ENCODE data around the gene TSPAN9.

The TSPAN9 gene

GRCh38 chr12:3316776-3317480 lies 239.7 kb downstream of the TSPAN9 start:
- no peak for DNase-seq (ENCODE audit: low spot score)

- DNase-seq (ENCODE audit: low spot score), result no peak
Observed at GRCh38 chr12:3317481-3317815, 240.3 kb downstream of the TSPAN9 start.

GRCh38 chr12:3317841-3318501 lies 240.8 kb downstream of the TSPAN9 start:
- DNase-seq (ENCODE audit: low spot score), result no peak

- no peak for DNase-seq (ENCODE audit: low spot score)
Observed at GRCh38 chr12:3319723-3320492, 242.7 kb downstream of the TSPAN9 start.

GRCh38 chr12:3320881-3321509 lies 243.8 kb downstream of the TSPAN9 start:
- no peak for DNase-seq (ENCODE audit: low spot score)

- no peak for DNase-seq (ENCODE audit: low spot score)
Observed at GRCh38 chr12:3321881-3322280, 244.7 kb downstream of the TSPAN9 start.

- DNase-seq (ENCODE audit: low spot score), result no peak
Observed at GRCh38 chr12:3323002-3323685, 246.0 kb downstream of the TSPAN9 start.

GRCh38 chr12:3325736-3326135 lies 248.6 kb downstream of the TSPAN9 start:
- DNase-seq (ENCODE audit: low spot score), result no peak

GRCh38 chr12:3326156-3326849 lies 249.1 kb downstream of the TSPAN9 start:
- DNase-seq (ENCODE audit: low spot score), result no peak

- no peak for DNase-seq (ENCODE audit: low spot score)
Observed at GRCh38 chr12:3326850-3327780, 249.9 kb downstream of the TSPAN9 start.

- DNase-seq (ENCODE audit: low spot score), result no peak
Observed at GRCh38 chr12:3328081-3328480, 250.9 kb downstream of the TSPAN9 start.

GRCh38 chr12:3328571-3328970 lies 251.4 kb downstream of the TSPAN9 start:
- no peak for DNase-seq (ENCODE audit: low spot score)

GRCh38 chr12:3329361-3329760 lies 252.2 kb downstream of the TSPAN9 start:
- no peak for DNase-seq (ENCODE audit: low spot score)

- no peak for DNase-seq (ENCODE audit: low spot score)
Observed at GRCh38 chr12:3330976-3331510, 253.9 kb downstream of the TSPAN9 start.

- peak; percentile 10 for DNase-seq (ENCODE audit: low spot score)
Observed at GRCh38 chr12:3332188-3332587, 255.0 kb downstream of the TSPAN9 start.

GRCh38 chr12:3333583-3333982 lies 256.4 kb downstream of the TSPAN9 start:
- no peak for DNase-seq (ENCODE audit: low spot score)

- DNase-seq (ENCODE audit: low spot score), result no peak
Observed at GRCh38 chr12:3333991-3334391, 256.8 kb downstream of the TSPAN9 start.

GRCh38 chr12:3335078-3335487 lies 257.9 kb downstream of the TSPAN9 start:
- DNase-seq (ENCODE audit: low spot score), result no peak
